Fibroblast of lung (primary cell): ENCODE results near the gene DOCK4.

Source experiments
- EZH2 ChIP-seq: IDR thresholded peaks from 2 replicates; pipeline ENCODE4 v1.5.1; 2012; ENCODE audit warnings: low read length, control low read depth, mild to moderate bottlenecking; ENCODE audit errors: missing control alignments
- TF ChIP-seq, protein P1 (sequence below), 2 donors: IDR thresholded peaks in 1 of 2; conservative IDR thresholded peaks in 1 of 2; 1 replicate in 1 of 2; 2 replicates in 1 of 2; pipeline ENCODE4 v1.5.1; 2011 to 2012; ENCODE audit warnings: low read length in 2 of 2, control low read depth in 1 of 2, inconsistent platforms in 1 of 2, low read depth in 1 of 2, mild to moderate bottlenecking in 1 of 2

DNA sequence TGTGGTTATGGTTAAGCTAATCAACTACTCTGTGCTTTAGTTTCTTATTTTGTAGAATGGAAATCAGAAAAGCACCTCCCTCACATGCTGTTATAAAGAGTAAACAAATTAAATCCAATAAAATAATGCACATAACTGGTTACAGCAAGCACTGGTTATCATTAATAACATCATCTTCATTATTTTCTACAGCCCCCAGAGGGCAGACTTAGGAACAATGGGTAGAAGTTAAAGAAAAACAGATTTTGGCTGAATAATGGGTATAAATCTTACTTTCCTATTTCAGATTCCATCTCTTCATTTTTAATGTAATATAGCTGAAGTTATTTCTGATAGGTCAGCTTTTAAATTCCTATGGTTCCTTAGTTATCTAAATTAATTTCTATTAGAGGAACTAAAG lies 126.5 kb downstream of the DOCK4 start:
- TF ChIP-seq, protein P1, sequence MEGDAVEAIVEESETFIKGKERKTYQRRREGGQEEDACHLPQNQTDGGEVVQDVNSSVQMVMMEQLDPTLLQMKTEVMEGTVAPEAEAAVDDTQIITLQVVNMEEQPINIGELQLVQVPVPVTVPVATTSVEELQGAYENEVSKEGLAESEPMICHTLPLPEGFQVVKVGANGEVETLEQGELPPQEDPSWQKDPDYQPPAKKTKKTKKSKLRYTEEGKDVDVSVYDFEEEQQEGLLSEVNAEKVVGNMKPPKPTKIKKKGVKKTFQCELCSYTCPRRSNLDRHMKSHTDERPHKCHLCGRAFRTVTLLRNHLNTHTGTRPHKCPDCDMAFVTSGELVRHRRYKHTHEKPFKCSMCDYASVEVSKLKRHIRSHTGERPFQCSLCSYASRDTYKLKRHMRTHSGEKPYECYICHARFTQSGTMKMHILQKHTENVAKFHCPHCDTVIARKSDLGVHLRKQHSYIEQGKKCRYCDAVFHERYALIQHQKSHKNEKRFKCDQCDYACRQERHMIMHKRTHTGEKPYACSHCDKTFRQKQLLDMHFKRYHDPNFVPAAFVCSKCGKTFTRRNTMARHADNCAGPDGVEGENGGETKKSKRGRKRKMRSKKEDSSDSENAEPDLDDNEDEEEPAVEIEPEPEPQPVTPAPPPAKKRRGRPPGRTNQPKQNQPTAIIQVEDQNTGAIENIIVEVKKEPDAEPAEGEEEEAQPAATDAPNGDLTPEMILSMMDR (conservative IDR thresholded peaks at IDR 0.05 in 1 of 2, IDR thresholded peaks at IDR 0.05 in 1 of 2; ENCODE audit: low read depth in 1 of 2, low read length in 2 of 2) = no peak
- no peak for TF ChIP-seq EZH2
